NCI-H774 (cell line): Measurements from ENCODE around the gene GPR137.

ENCODE experiments used
- DNase-seq: peaks from one replicate; lab custom pipeline; 2025; lab: John Stamatoyannopoulos, UW

The GPR137 gene

DNA sequence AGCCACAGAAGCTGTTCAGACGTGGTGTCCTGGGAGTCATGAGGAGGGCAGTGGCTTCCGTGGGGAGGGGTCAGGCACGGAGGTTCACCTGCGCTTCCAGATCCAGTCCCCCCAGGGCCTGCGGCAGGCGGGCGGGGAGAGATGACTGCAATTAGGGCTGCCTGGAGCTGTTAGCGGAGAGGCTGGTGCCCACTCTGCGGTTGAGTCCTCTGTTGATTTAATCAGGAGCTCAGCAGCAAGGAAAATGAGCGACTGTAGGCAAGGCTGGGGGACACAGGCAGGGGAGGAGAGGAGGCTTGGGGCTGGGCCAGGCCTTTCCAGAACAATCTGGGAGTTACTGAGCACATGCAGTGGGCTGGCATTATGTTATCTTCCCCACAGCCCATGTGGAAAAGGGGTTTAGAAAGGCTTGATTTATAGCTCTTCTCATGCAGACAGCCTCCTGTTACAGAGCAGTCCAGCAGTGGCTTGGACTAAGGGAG, 21.2 kb upstream of the GPR137 start:
- no peak for DNase-seq

DNA sequence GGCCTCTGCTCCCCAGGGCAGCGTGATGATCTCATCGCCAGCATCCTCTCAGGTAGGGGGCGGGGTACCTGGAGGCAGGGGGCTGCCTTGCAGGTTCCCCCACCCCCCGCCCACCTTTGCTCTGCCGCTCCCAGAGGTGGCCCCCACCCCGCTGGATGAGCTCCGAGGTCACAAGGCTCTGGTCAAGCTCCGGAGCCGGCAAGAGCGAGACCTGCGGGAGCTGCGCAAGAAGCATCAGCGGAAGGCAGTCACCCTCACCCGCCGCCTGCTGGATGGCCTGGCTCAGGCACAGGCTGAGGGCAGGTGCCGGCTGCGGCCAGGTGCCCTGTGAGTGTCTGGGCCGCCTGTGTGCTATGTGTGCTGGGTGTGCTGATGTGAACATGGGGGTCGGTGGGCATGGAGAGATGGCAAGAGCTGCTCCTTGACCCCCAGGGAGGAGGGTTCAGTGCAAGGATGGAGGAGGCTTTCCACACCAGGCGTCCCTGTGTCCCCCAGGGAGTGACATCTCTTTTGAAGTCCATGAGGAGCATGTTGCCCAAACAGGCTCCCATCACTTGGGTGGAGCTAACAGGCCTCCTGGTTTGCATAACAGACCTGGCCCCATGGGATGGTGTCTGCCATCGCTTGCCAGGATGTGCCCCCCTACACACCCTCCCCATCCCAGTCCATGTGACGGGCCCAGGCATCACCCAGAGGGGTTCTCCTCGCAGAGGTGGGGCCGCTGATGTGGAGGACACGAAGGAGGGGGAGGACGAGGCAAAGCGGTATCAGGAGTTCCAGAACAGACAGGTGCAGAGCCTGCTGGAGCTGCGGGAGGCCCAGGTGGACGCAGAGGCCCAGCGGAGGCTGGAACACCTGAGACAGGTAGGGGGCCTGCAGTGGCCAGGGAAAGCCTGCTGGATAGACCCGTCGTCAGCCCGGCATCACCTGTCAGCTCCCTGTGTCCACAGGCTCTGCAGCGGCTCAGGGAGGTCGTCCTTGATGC, 20.2 kb upstream of the GPR137 start:
- no peak for DNase-seq

DNA sequence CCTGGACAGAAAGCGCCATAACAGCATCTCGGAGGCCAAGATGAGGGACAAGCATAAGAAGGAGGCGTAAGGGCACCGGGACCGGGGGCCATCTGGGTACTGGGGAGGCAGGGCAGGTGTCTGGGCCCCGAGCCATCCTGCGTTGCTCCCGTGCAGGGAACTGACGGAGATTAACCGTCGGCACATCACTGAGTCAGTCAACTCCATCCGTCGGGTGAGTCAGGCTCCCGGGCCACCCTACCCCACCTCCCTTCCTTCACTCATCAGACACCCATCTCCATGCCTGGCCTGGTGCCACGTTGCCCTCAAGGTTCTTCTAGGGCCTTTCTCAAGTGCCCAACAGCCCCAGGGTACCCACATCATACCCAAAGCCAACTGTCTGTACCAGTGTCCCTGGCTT, 19.3 kb upstream of the GPR137 start:
- DNase-seq = no peak

DNA sequence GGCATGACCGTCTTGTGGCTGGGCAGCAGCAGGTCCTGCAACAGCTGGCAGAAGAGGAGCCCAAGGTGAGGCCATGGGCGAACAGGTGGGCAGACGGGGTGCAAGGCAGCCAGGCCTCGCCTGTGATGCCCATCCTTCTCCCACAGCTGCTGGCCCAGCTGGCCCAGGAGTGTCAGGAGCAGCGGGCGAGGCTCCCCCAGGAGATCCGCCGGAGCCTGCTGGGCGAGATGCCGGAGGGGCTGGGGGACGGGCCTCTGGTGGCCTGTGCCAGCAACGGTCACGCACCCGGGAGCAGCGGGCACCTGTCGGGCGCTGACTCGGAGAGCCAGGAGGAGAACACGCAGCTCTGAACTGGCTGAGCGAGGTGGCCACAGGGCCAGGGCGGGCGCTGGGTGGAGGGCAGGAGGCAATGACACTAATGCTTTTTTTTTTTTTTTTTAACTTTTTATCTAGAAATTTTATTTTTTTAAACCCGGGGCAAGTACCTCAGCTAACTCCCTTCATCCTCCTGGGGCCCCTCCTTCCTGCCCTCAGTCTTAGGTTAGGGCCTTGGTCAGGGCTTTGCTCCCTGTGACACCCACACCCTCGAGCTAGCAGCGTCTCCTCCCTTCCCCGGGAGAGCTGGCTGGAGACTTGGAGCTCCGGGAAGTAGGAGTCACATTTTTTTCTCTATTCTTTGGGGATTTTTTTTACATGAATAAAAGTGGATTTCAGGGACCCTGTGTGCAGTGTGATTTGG, 18.3 kb upstream of the GPR137 start:
- no peak for DNase-seq

DNA sequence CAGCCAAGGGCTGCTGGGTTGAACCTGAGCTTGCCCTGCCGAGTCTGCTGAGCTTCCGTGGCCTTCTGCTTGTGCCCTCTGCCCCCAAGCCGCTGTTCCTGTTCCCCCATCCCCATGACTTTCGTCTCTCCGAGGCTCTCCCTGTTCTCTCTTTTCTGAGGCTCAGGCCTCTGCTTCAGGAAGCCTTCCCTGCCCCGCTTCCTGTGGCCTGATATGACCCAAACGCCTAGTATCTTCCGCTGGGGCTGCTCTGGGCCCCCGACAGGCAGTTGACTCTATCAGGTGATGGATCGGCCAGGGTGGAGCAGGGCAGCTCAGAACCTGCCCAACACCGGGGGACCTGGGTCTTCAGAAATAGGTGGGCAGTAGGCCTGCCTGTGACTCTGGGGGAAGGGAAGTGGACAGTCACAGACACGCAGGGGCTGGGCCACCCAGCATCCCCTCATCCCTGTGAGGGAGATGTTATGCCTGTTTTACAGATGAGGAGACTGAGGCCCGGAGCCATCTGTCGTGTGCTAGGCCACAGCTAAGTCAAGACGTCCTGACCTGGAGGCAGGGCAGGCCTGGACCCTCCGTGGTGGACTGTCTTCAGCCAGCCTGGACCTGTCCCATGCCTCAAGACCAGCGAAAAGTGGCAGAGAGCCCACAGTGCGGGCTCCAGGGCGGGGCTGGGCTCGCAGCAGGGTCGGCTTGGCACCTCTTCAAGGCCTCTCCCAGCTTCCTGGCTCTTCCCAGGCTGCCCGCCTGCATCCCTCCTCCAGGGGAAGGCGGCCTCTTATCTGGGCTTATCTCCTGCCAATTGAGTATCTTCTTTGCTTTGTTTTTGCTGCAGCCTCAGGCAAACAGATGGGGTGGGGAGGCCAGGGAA, 17.4 kb upstream of the GPR137 start:
- no peak for DNase-seq

DNA sequence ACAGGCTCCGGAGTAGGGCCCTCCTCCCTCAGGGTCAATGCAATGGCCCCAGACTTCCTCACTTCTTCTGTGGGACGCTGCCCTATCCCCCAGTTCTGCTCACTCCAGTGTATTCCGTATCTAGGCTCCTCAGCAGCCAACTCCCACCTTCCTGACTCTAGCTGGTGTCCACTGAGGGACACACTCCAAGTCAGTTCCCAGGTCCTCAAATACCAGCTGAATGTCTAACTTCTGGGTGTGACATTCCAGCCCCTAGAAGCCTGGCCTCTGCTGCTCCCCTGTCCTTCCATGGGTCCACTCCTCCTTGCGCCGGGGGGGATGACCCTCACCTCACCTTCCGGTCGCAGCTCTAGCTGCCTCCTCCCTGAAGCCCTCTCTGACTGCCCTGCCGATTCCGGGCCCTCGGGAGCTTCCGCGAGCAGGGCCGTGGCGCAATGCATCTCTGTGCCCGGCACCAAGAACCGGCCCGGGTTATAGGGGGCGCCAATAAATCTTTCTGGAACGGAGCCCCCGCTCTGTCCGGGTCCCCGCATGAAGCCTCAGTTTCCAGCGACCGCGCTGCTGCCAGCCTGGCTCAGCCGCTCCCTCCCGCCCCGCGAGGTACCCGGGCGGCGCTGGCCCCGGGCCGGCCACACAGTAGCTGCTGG, 16.6 kb upstream of the GPR137 start:
- DNase-seq = no peak

DNA sequence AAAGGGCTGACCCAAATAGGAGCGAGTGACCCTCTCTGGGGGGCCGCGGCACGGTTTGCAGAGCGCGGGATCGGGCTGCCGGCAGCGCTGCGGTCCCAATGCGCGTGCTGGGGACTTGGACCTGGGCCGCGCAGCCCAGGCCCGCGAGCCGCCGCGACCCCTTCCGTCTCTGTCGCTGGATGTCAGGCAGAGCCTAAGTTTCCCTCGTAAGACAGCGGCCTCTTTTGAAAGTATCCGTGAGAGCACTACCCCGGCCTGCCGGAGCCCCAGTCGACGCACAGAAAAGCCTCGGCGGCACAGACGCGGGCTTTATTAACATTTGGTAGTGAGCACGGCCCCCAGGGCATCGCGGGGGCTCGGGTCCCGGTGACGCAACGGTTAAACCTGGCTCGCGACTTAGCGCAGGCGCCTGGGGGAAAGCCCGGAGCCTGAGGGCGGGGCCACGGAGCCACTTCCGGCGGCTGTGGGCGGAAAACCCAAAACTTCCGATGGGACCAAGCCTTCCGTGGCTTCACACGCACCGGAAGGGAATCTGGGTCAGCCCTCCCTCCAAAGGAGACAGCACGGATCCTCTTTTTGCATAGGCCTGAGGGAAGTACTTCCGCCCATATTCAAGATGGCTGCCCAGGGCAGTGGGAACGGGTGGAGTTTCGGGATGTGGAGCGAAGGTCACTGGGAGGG, 16.0 kb upstream of the GPR137 start:
- DNase-seq = peak; percentile 100

DNA sequence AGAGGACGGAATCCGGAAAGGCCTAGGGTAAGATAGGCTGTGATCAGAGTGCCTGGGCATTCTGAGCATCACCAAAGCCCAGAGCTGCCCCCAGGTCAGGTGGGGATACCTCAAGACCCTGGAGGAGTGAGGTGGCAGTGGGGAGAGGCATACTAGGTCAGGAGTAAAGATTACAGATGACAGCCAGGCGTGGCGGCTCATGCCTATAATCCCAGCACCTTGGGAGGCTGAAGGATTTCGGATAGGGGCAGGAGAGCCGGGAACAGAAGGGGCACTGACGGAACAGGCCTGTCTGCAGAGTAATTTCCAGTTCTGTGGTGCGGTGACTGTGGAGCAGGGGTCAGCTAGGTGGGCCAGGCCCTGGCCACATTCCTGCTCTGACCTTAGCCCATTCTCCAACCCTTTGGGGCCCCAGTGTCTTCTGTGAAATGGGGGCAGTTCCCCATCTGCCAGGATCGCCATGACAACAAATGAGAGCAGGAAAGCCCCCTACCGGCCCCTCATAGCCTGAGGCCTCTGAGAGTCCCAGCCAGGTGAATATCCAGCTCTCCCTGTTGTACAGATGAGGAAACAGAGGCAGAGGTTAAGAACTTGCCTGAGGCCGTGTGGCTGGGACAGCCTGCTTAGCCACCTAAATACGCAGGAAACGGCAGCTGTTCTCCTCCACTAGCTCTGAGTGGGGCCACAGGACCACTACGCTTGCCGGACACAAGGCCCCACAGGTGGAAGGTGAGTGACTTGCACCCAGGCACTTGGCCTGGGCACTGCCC, 10.4 kb upstream of the GPR137 start:
- DNase-seq = no peak

DNA sequence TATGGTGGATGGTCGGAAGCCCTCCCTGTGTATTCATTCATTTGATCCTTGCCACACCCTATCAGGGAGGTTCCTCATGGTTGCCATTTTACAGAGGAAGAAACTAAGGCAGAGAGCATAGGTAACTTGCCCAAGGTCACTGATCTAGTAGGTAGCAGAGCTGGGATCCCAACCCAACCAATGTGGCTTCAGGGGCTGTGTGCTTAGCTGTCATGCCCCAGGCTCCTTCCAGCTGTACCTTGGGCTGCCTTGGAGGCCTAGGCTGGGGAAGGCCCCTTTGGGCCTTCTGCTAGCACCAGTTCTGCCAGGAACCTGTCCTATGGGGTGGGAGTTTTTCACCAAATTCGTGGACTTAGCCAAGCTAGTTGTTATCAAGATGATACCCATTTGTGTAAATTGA, 9.8 kb upstream of the GPR137 start:
- DNase-seq = no peak

DNA sequence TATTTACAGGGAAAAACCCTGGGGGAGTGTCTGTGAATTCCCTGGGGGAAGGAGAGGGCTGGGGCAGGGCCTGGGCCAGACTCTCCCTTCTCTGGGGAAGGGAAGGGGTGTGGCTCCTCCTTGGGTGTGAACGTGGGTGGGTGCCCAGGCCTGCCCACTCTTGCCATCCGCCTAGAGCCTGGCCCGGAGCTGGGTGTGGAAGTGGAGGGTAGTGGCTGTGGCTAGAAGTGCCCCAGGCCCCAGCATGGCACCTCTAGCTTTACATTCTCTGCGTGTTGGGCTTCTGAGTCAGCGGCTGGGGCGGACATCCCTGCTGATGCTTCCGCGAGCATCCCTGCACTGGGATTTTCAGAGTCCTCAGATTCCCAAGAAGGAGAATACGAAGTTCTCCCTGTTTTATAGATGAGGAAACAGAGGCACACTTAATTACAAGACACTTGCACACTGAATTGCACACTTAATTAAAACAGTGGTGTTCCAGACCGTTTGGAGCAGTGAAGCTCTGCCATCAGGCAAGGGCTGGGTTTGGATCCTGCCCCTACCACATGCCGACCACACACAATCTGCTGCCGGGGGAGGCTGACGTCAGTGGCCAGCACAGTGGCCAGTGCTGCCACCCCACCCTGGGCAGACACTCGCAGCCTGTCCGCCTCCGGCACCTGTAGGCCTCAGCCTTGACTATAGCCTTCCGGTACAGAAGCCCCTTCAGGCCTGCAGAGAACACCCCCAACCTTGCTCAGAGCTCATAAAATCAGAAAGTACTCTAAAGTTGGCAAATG, 8.8 kb upstream of the GPR137 start:
- DNase-seq = no peak

DNA sequence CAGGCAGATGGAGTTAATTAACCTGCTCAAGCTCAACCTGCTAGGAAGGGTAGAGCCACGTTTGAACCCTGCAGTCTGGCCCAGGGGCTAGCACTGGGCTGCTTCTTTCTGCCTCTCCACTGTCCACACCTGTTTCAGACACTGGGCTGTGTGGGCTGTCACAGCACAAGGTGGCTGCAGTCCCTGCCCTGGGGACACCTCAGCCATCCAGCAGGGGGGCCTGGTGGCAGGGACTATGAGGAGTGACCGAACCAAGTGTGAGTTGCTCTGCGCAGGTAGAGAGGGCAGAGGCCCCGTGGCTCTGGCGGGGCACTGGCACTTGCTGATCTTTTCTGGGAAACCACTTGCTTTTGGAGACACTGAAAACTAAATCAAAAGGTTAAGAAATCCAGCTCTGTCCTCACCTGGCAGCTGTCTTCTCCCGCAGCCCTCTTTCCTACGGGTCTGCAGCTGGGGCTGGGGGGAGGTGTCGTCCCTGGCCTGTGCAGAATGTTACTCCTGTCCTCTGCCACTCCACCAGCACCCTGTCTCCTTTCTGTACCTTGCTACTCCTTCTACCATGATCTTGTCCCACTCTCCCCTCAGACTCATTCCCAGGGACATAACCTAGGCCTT, 7.0 kb upstream of the GPR137 start:
- no peak for DNase-seq

DNA sequence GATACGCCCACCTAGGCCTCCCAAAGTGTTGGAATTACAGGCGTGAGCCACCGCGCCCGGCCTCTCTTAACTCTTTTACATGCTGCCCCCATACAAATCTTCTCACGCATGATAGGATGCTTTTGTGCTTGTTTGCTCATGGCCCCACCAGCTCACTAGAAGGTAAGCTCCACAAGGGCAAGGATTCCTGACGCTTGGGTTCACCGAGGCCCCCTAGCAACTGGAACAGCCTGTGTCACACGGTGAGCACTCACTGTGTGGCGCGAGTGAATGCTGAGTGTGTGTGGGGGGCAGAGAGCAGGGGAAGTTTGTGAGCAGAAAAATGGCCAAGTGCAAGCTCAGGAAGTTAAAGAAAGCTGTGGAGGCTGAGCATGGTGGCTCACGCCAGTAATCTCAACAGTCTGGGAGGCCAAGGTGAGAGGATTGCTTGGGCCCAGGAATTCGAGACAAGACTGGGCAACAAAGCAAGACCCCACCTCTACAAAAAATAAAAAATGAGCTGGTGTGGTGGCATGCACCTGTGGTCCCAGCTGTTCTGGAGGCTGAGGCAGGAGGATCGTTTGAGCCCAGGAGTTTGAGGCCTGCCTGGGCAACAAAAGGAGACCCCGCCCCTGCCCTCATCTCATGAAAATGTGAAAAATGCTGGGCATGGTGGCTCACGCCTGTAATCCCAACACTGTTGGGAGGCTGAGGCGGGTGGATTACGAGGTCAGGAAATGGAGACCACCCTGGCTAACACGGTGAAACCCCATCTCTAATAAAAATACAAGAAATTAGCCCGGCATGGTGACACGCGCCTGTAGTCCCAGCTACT, 3.5 kb upstream of the GPR137 start:
- no peak for DNase-seq

DNA sequence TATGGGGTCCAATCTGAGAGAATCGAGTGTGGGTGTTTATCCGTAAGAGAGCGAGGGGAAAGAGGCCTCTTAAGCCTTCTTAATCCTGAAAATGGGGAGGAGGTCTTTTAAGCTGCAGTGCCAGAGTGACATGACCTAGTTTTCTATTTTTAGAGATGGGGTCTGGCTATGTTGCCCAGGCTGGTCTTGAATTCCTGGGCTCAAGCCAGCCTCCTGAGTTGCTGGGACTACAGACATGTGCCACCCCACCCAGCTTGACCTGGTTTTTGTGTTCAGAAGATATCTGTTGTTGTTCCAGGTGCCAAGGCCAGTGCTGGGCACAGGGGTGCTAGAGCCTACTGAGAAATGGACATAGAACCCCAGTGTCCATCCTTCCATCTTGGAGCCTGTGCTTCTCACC, 2.6 kb upstream of the GPR137 start:
- no peak for DNase-seq

DNA sequence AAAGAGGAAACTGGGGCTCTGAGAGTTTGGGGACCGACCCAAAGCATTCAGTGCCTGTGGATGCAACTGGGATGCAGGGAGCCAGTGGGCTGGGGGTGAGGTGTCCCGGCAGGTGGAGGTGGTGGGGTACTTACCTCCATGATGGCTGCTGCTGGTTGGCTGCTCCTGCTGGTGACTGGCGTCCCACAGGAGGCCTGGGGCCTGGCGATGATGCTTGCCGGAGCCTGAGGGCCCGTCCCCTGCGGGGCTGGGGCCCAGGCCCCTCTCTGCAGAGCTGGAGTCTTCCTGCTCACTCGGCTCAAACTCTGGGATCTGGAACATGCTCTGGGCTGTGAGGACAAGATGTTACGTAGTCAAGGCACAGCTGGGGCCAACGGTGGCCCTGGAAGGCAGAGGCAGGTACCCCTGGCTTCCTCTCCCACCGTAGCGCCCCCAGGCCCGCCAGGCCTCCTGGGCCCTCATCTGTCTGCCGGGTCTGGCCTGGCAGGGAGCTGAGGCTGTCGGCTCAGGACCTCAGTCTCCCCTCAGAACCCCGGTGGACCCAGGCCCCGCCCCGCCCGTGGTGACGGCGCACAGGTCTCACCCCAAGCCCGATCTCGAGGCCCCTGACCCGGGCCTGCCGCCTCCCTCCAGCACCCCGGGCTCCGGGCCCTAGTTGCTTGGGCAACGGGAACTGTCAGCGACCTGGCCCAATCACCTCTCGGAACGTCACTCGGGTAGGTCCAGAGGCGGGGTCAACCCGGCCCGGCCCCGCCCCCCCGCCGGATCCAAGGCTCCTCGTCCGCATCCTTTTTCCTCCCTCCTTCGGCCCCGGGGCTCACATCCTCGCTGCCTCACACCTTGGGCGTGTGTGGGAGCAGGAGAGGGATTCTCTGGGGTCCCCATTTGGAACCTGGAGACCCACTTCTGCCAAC, 1.3 kb upstream of the GPR137 start, which contains the start of gene BAD:
Gene BAD (minus strand): TSS at position 618 of the 914 bp plus-strand sequence. CDS start 297 bp downstream, at position 321.
- DNase-seq = peak; percentile 94

DNA sequence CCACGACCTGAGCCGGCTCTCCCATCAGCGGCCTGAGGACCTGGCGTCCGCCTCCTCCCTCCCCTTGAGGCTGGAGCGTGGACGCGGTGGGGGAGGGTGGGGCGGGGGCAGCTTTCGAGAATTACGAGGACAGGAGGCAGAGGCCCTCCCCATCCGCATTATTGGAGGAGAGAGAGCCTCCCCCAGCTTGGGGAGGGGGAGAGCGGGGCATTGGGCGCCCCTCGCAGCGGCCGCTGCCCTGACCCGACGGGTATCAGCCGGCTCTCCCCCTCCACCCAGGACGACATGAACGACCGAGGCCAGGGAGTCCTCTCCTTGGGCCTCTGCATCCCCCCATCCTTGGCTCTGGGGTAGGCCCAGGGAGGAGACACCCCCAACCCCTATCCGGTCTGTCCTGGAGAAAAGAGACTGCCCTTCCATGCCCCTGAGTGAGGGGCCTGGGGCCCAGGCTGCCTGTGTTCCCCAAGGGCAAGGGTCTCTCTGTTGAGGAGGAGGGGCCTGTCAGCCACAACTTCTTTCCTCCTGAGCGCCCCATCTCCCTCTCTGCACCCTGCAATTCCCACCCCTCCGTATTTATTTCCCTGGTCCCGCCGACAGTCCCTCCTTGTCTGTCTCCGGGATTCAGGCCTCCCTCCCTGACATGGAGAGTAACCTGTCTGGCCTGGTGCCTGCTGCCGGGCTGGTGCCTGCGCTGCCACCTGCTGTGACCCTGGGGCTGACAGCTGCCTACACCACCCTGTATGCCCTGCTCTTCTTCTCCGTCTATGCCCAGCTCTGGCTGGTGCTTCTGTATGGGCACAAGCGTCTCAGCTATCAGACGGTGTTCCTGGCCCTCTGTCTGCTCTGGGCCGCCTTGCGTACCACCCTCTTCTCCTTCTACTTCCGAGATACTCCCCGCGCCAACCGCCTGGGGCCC, 495 bp downstream of the GPR137 start:
- DNase-seq = peak; percentile 27

DNA sequence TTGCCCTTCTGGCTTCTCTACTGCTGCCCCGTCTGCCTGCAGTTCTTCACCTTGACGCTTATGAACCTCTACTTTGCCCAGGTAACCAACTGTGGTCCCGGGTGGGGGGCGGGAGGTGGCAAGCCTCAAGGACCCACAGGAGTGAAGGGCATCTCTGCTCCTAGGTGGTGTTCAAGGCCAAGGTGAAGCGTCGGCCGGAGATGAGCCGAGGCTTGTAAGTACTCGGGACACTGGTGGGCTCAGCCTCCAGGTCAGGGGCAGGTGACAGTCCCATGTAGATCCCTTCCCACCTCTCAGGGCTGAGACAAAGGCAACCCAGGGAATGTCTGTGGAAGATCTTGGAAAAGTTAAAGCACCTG, 1.1 kb downstream of the GPR137 start:
- no peak for DNase-seq
